ENCODE results near the gene DAAM2. TPM values are rescaled to one million over a fixed set of nuclear protein-coding genes. Genes with fewer than 3 reads are reported as not detected.

Gene DAAM2
- polyA plus RNA-seq, 3 donors: not detected

DNA sequence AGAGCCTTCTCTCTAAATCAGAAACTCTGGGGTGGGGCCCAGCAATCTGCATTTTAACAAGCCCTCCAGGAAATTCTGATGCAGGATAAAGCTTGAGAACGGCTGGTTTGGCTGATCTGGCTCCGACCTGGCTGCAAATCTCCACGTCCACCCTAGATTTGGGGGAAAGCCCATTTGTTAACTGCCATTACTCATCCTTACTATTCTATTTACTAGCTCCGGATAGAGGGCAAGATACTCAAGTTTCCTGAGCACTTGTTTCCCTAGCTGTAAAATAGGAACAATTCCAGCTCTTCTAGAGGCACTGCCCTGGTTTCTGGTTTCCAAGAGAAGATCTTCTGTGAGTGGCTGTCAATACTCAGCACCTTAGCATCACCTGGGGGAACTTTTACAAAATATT, 44.4 kb downstream of the DAAM2 start:
- Histone ChIP-seq H4K20me1 (ENCODE audit: insufficient read depth, low read length) (no peaks in the 10 kb centered on the region), H3K4me1 (ENCODE audit: control insufficient read depth in 1 of 2, insufficient read depth in 2 of 2, low read length in 2 of 2) (no peaks in the 10 kb centered on the region), H3K36me3 (replicated peaks in 1 of 2; ENCODE audit: control insufficient read depth in 1 of 2, insufficient read depth in 2 of 2, low read length in 2 of 2) (no peaks in the 10 kb centered on the region), H3K9me3 (replicated peaks in 1 of 2; ENCODE audit: control insufficient read depth in 1 of 2, insufficient read depth in 1 of 2, low read length in 2 of 2) (no peaks in the 10 kb centered on the region), H3K4me3 (replicated peaks in 1 of 3; ENCODE audit: low read depth in 2 of 3, low read length in 3 of 3) (no peak overlapping the region), H3K27me3 (ENCODE audit: control insufficient read depth in 2 of 2, insufficient read depth in 2 of 2, low read length in 2 of 2) (no peaks in the 10 kb centered on the region), H3K79me2 (ENCODE audit: insufficient read depth, low read length) (no peaks in the 10 kb centered on the region), H3K27ac (ENCODE audit: low read depth in 1 of 2, low read length in 2 of 2) (no peak overlapping the region), H3K4me2 (replicated peaks; ENCODE audit: extremely low read depth, low read length, poor library complexity, severe bottlenecking) (no peak overlapping the region), H3K9ac (ENCODE audit: insufficient read depth, low read length, poor library complexity, severe bottlenecking) (no peak overlapping the region), H2AFZ (ENCODE audit: insufficient read depth, low read depth, low read length, poor library complexity, severe bottlenecking) (no peak overlapping the region)
- intact Hi-C loops (cut with micrococcal nuclease): no loop called here
- Mint-ChIP-seq H3K4me3 (no peak overlapping the region), H3K4me1 (no peaks in the 10 kb centered on the region), H3K36me3 (no peaks in the 10 kb centered on the region), H3K27ac (no peak overlapping the region), H3K9me3 (peaks cover 0 to 1% (median 0%) of the 10 kb centered on the region in 7 donors), H3K27me3 (ENCODE audit: low read depth in 3 of 3) (peaks cover 1 to 11% (median 8%) of the 10 kb centered on the region in 3 donors)
- TF ChIP-seq, protein P1, sequence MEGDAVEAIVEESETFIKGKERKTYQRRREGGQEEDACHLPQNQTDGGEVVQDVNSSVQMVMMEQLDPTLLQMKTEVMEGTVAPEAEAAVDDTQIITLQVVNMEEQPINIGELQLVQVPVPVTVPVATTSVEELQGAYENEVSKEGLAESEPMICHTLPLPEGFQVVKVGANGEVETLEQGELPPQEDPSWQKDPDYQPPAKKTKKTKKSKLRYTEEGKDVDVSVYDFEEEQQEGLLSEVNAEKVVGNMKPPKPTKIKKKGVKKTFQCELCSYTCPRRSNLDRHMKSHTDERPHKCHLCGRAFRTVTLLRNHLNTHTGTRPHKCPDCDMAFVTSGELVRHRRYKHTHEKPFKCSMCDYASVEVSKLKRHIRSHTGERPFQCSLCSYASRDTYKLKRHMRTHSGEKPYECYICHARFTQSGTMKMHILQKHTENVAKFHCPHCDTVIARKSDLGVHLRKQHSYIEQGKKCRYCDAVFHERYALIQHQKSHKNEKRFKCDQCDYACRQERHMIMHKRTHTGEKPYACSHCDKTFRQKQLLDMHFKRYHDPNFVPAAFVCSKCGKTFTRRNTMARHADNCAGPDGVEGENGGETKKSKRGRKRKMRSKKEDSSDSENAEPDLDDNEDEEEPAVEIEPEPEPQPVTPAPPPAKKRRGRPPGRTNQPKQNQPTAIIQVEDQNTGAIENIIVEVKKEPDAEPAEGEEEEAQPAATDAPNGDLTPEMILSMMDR (IDR thresholded peaks at IDR 0.05): no peak
- WGBS (ENCODE audit: insufficient coverage): 95% methylated on average over 3 of the region's 4 CpGs
- no peak for DNase-seq

DNA sequence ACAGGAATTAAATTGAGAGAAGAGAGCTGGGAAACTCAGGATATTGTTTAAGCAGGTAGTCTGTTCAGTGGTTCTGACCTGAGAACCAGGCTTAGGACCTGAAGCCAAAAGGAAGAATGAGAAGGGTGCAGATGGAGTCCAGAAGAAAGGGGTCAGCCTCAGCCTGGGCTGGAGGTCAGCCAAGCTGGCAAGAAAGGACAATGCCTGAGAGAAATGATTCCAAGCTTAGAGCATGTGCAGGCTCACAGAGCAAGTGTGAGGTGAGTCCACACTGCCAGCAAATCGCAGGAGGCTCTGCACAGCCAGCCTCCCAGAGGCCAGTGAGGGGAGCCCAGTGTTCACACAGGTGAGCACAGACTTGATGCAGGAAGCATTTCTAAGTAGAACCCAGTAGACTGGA, 47.3 kb downstream of the DAAM2 start:
- H2AFZ ChIP-seq (ENCODE audit: insufficient read depth, low read depth, low read length, poor library complexity, severe bottlenecking): no peak overlapping the region
- TF ChIP-seq, protein P1 (IDR thresholded peaks at IDR 0.05): no peak
- no peaks in the 10 kb centered on the region for H4K20me1 ChIP-seq (ENCODE audit: insufficient read depth, low read length)
- DNase-seq: no peak
- H3K36me3 ChIP-seq (replicated peaks in 1 of 2; ENCODE audit: control insufficient read depth in 1 of 2, insufficient read depth in 2 of 2, low read length in 2 of 2): no peaks in the 10 kb centered on the region
- H3K27me3 ChIP-seq (ENCODE audit: control insufficient read depth in 2 of 2, insufficient read depth in 2 of 2, low read length in 2 of 2): no peaks in the 10 kb centered on the region
- no peaks in the 10 kb centered on the region for H3K4me1 ChIP-seq (ENCODE audit: control insufficient read depth in 1 of 2, insufficient read depth in 2 of 2, low read length in 2 of 2)
- H3K4me3 ChIP-seq (replicated peaks in 1 of 3; ENCODE audit: low read depth in 2 of 3, low read length in 3 of 3): no peak overlapping the region
- no peak overlapping the region for H3K4me3 Mint-ChIP-seq
- no peaks in the 10 kb centered on the region for H3K4me1 Mint-ChIP-seq
- WGBS (ENCODE audit: insufficient coverage): 80% methylated on average over 1 of the region's 1 CpG
- H3K9me3 ChIP-seq (replicated peaks in 1 of 2; ENCODE audit: control insufficient read depth in 1 of 2, insufficient read depth in 1 of 2, low read length in 2 of 2): no peaks in the 10 kb centered on the region
- peaks cover 0 to 1% (median 0%) of the 10 kb centered on the region in 7 donors for H3K9me3 Mint-ChIP-seq
- no peak overlapping the region for H3K27ac Mint-ChIP-seq
- H3K36me3 Mint-ChIP-seq: no peaks in the 10 kb centered on the region
- H3K4me2 ChIP-seq (replicated peaks; ENCODE audit: extremely low read depth, low read length, poor library complexity, severe bottlenecking): no peak overlapping the region
- H3K79me2 ChIP-seq (ENCODE audit: insufficient read depth, low read length): no peaks in the 10 kb centered on the region
- intact Hi-C loops (cut with micrococcal nuclease): no loop called here
- no peak overlapping the region for H3K27ac ChIP-seq (ENCODE audit: low read depth in 1 of 2, low read length in 2 of 2)
- no peak overlapping the region for H3K9ac ChIP-seq (ENCODE audit: insufficient read depth, low read length, poor library complexity, severe bottlenecking)
- H3K27me3 Mint-ChIP-seq (ENCODE audit: low read depth in 3 of 3): peaks cover 1 to 10% (median 7%) of the 10 kb centered on the region in 3 donors

Measured in CD14-positive monocyte (primary cell).